ENCODE results near the gene KLHDC10. TPM values are rescaled to one million over a fixed set of nuclear protein-coding genes. Genes with fewer than 3 reads are reported as not detected.

The KLHDC10 gene
- total and polyA plus RNA-seq, 2 donors (not counting 3 experiments of a cell fraction or from before 2014, with no cell fraction given), result 14.9 to 31.3 TPM

DNA sequence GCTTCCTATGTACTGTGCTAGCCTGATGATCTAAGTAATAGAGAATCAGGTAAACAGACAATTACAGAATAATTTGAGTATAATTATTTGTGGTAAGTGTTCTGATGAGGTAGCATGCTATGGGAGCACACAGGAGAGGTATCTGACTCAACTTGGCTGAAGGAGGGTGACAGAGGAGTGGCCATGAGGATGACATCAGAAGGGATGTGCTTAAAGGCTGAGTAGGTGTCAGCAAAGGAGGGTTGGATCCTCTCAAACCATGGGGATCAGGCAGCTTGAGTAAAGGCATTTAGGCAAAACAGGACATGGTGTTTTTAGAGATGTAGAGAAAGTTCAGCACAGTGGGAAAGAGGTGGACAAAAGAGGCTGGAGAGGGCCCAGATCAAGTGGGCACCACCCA lies 29.0 kb downstream of the KLHDC10 start:
- Histone ChIP-seq H3K79me2 (ENCODE audit: control insufficient read depth, insufficient read depth, low read length) (no peaks in the 10 kb centered on the region), H3K9me1 (replicated peaks; ENCODE audit: control insufficient read depth, extremely low read depth, insufficient read depth, low read length) (no peaks in the 10 kb centered on the region), H3K9me3 (replicated peaks; ENCODE audit: control insufficient read depth, insufficient read depth, low read length) (no peaks in the 10 kb centered on the region), H3K4me2 (ENCODE audit: insufficient read depth, low read length) (no peak overlapping the region), H3K9ac (replicated peaks; ENCODE audit: extremely low read depth, insufficient read depth, low read length) (no peak overlapping the region), H4K20me1 (replicated peaks; ENCODE audit: control insufficient read depth, extremely low read depth, insufficient read depth, low read length) (no peaks in the 10 kb centered on the region), H3K27ac (ENCODE audit: insufficient read depth, low read depth, low read length) (no peak overlapping the region), H2AFZ (ENCODE audit: low read depth, low read length) (no peak overlapping the region), H3K36me3 (ENCODE audit: control insufficient read depth in 2 of 2, extremely low read depth in 1 of 2, insufficient read depth in 2 of 2, low read length in 2 of 2) (no peaks in the 10 kb centered on the region), H3K4me3 (replicated peaks in 1 of 3; ENCODE audit: insufficient read depth in 1 of 3, low read depth in 1 of 3, low read length in 3 of 3) (no peak overlapping the region), H3K4me1 (ENCODE audit: control insufficient read depth, extremely low read depth, insufficient read depth, low read length) (no peaks in the 10 kb centered on the region), H3K27me3 (ENCODE audit: control insufficient read depth in 2 of 2, insufficient read depth in 2 of 2, low read length in 2 of 2) (no peaks in the 10 kb centered on the region)
- no peak for DNase-seq (ENCODE audit: low read depth, low spot score)
- dilution Hi-C loops (cut with MboI; ENCODE audit: extremely low pct_ligation_motif_present, low sequenced_read_pairs), result no loop called here
- TF ChIP-seq FOS (IDR thresholded peaks at IDR 0.05; ENCODE audit: borderline replicate concordance, insufficient read depth, low read length) (no peak), MYC (IDR thresholded peaks at IDR 0.05; ENCODE audit: low read depth, low read length) (no peak), POLR2A (IDR thresholded peaks at IDR 0.05; ENCODE audit: low read depth, low read length) (no peak), POLR2AphosphoS5 (IDR thresholded peaks at IDR 0.05; ENCODE audit: insufficient read depth, low read depth, low read length) (no peak), EZH2 (IDR thresholded peaks at IDR 0.05; ENCODE audit: borderline replicate concordance, low read depth, low read length, severe bottlenecking) (no peak), GATA2 (IDR thresholded peaks at IDR 0.05; ENCODE audit: insufficient read depth, insufficient read length, low read depth, low read length) (no peak), MAX (IDR thresholded peaks at IDR 0.05; ENCODE audit: insufficient read depth, insufficient read length) (no peak), JUN (IDR thresholded peaks at IDR 0.05; ENCODE audit: borderline replicate concordance, insufficient read depth, insufficient read length, low read depth) (no peak)
- TF ChIP-seq, protein P1, sequence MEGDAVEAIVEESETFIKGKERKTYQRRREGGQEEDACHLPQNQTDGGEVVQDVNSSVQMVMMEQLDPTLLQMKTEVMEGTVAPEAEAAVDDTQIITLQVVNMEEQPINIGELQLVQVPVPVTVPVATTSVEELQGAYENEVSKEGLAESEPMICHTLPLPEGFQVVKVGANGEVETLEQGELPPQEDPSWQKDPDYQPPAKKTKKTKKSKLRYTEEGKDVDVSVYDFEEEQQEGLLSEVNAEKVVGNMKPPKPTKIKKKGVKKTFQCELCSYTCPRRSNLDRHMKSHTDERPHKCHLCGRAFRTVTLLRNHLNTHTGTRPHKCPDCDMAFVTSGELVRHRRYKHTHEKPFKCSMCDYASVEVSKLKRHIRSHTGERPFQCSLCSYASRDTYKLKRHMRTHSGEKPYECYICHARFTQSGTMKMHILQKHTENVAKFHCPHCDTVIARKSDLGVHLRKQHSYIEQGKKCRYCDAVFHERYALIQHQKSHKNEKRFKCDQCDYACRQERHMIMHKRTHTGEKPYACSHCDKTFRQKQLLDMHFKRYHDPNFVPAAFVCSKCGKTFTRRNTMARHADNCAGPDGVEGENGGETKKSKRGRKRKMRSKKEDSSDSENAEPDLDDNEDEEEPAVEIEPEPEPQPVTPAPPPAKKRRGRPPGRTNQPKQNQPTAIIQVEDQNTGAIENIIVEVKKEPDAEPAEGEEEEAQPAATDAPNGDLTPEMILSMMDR (IDR thresholded peaks at IDR 0.05; ENCODE audit: extremely low read depth in 1 of 2, insufficient read depth in 1 of 2, low read depth in 1 of 2, low read length in 2 of 2), result no peak
- FAIRE-seq, result no peak
- ChIA-PET CTCF (interaction anchor here (3.9 kb wide), 1 partner anchor 27 kb away, joined by 12 read pairs; no protein-coding TSS in a partner anchor), POLR2A (no interaction called here)
- intact Hi-C loops (cut with micrococcal nuclease), result no loop called here
- BruUV-seq (replicated peaks), result no TSS peak

All from endothelial cell of umbilical vein (primary cell).